ENCODE results near the gene NTRK2. TPM values are rescaled to one million over a fixed set of nuclear protein-coding genes. Genes with fewer than 3 reads are reported as not detected.

Gene NTRK2
- total RNA-seq, 1 experiment from 2014 or later, result not detected

GRCh38 chr9:84943482-84944050 lies 274.0 kb downstream of the NTRK2 start:
- no TSS peak for BruUV-seq (replicated peaks)
- no peak overlapping the region for H3K27ac ChIP-seq (ENCODE audit: low read depth, low read length)
- no peak overlapping the region for H3K9ac ChIP-seq (ENCODE audit: low read length)
- ChIA-PET POLR2A (no interaction called here), RAD21 (ENCODE audit: low non-redundant PET in 1 of 2, low total read pairs in 2 of 2, uncharacterized antibody in 2 of 2, unreplicated experiment in 2 of 2) (no interaction called here), CTCF (no interaction called here)
- no peaks in the 10 kb centered on the region for H4K20me1 ChIP-seq (ENCODE audit: insufficient read depth)
- DNase-seq (ENCODE audit: low read depth, low spot score) (no peak), ATAC-seq (no peak)
- H3K27me3 ChIP-seq (ENCODE audit: insufficient read depth, low read length), result no peaks in the 10 kb centered on the region
- H3K4me2 ChIP-seq (ENCODE audit: low read length), result no peak overlapping the region
- intact Hi-C loops (cut with micrococcal nuclease), result no loop called here
- no peaks in the 10 kb centered on the region for H3K9me2 ChIP-seq (ENCODE audit: insufficient read depth)
- peaks cover 2 to 17% of the 10 kb centered on the region in 2 experiments; a peak in 3 of 4 replicates for H3K4me1 ChIP-seq (ENCODE audit: control insufficient read depth in 1 of 2, insufficient read depth in 2 of 2, low read length in 2 of 2)
- H2AFZ ChIP-seq (ENCODE audit: low read depth, low read length, poor library complexity, severe bottlenecking), result no peak overlapping the region
- H3K36me3 ChIP-seq (ENCODE audit: control insufficient read depth in 1 of 2, insufficient read depth in 2 of 2, low read length in 2 of 2), result no peaks in the 10 kb centered on the region
- H3K79me2 ChIP-seq (ENCODE audit: insufficient read depth, low read length), result no peaks in the 10 kb centered on the region
- no peak for TF ChIP-seq FOSL1 (IDR thresholded peaks at IDR 0.05; ENCODE audit: low read depth)
- no peak for TF ChIP-seq RAD21 (IDR thresholded peaks at IDR 0.05; ENCODE audit: low read depth)
- TF ChIP-seq, protein P1, sequence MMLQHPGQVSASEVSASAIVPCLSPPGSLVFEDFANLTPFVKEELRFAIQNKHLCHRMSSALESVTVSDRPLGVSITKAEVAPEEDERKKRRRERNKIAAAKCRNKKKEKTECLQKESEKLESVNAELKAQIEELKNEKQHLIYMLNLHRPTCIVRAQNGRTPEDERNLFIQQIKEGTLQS (IDR thresholded peaks at IDR 0.05), result no peak
- TF ChIP-seq ZFX (IDR thresholded peaks at IDR 0.05), result no peak
- TF ChIP-seq CBX3 (IDR thresholded peaks at IDR 0.05; ENCODE audit: low read depth), result no peak
- no peak for TF ChIP-seq YY1 (IDR thresholded peaks at IDR 0.05; ENCODE audit: extremely low read depth, insufficient replicate concordance, low read depth, low read length)
- TF ChIP-seq POLR2AphosphoS5 (IDR thresholded peaks at IDR 0.05; ENCODE audit: low read depth, low read length), result no peak
- no peak for TF ChIP-seq SP1 (IDR thresholded peaks at IDR 0.05; ENCODE audit: low read depth)
- TF ChIP-seq SIN3A (IDR thresholded peaks at IDR 0.05; ENCODE audit: low read depth), result no peak
- no peak for TF ChIP-seq EZH2 (IDR thresholded peaks at IDR 0.05)
- TF ChIP-seq REST (IDR thresholded peaks at IDR 0.05; ENCODE audit: low read depth), result no peak
- TF ChIP-seq ELF1 (IDR thresholded peaks at IDR 0.05; ENCODE audit: borderline replicate concordance, low read depth), result no peak
- H3K9me3 ChIP-seq (ENCODE audit: control insufficient read depth in 1 of 2, insufficient read depth in 1 of 2, low read depth in 1 of 2, low read length in 2 of 2), result no peaks in the 10 kb centered on the region
- no peak overlapping the region for H3K4me3 ChIP-seq (replicated peaks in 1 of 2; ENCODE audit: low read depth in 1 of 2, low read length in 2 of 2)

Data from HCT116 (cell line).